Measurements from ENCODE around the gene ZNF541. TPM values are rescaled to one million over a fixed set of nuclear protein-coding genes. Genes with fewer than 3 reads are reported as not detected.
A peak's percentile ranks its signal among the peaks of the same experiment; 100 is the strongest.

Gene ZNF541
- total RNA-seq, 1 experiment from 2014 or later, result 0.07 TPM

DNA sequence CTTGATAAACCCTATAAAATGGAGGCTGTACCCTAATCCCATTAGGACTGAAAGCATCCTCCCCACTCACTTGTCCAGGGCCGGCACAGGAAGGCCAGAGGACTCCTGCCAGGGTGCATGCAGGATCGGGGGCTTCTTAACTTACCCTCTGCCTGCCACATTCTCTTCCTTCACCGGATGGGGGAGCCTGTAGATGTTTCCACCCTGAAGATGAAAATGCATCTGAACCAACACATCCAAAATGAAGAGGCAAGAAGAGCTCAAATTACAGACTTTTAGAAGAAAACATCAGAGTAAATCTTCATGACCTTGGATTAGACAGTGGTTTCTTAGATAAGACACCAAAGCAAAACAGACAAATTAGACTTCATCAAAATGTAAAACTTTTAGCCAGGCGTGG lies 32.2 kb downstream of the ZNF541 start:
- ATAC-seq (peak; percentile 71), DNase-seq (ENCODE audit: low spot score) (peak; percentile 36)
- Mint-ChIP-seq H3K27ac (no peak overlapping the region), H3K4me3 (no peak overlapping the region), H3K4me1 (peaks cover 4% of the 10 kb centered on the region), H3K9me3 (peaks cover 3% of the 10 kb centered on the region), H3K36me3 (no peaks in the 10 kb centered on the region), H3K27me3 (ENCODE audit: low read depth) (no peaks in the 10 kb centered on the region)
- POLR2A ChIA-PET, result no interaction called here
- no peak for TF ChIP-seq ATF1 (CRISPR knock-in tag; IDR thresholded peaks at IDR 0.05)
- TF ChIP-seq, protein P1, sequence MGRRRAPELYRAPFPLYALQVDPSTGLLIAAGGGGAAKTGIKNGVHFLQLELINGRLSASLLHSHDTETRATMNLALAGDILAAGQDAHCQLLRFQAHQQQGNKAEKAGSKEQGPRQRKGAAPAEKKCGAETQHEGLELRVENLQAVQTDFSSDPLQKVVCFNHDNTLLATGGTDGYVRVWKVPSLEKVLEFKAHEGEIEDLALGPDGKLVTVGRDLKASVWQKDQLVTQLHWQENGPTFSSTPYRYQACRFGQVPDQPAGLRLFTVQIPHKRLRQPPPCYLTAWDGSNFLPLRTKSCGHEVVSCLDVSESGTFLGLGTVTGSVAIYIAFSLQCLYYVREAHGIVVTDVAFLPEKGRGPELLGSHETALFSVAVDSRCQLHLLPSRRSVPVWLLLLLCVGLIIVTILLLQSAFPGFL (CRISPR knock-in tag; IDR thresholded peaks at IDR 0.05; ENCODE audit: borderline replicate concordance), result no peak
- TF ChIP-seq GRHL2 (CRISPR knock-in tag; IDR thresholded peaks at IDR 0.05; ENCODE audit: insufficient replicate concordance, severe bottlenecking), result no peak
- no peak for TF ChIP-seq SMAD4 (CRISPR knock-in tag; IDR thresholded peaks at IDR 0.05)
- CTCF ChIA-PET, result interaction anchor here (0.6 to 1.0 kb wide), 7 partner anchors 11 to 172 kb away, joined by 3 to 5 read pairs (median 3); partner anchors contain the start of gene KPTN

DNA sequence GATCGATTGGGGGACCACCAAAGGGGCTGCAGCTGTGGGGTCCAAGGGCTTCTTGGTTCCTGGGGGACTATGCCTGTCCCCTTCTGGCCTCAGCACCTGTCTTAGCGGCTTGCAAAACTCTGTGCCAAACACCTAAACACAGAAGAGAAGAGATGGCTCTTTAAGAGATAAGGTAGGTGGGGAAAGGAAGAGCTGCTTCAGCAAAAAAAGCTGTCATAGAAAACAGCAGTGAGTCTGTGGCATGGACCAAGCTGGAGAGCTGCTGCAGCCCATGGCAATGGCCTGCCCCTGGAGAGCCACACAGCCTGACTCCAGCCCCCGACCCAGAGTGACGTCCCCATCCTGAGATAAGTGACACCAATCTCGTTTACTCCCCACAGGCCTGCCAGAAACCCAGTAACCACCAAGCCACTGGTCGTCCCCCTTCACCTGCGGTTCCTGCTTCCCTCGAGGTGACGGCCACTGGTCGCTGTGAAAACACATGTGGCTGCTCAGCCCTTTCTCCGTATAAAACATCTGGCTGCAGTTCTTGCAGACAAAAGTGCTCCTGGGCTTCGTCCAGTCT lies 33.1 kb downstream of the ZNF541 start:
- Mint-ChIP-seq H3K4me1 (peaks cover 4% of the 10 kb centered on the region), H3K27me3 (ENCODE audit: low read depth) (peaks cover 2% of the 10 kb centered on the region; the same call in 1 of the 2 replicates), H3K36me3 (0 out of 2 replicates have a peak, but pooled peaks cover 7% of the 10 kb centered on the region), H3K9me3 (peaks cover 12% of the 10 kb centered on the region), H3K4me3 (no peak overlapping the region), H3K27ac (no peak overlapping the region)
- ChIA-PET POLR2A (no interaction called here), CTCF (interaction anchor here (0.7 kb wide), 1 partner anchor 103 kb away, joined by 3 read pairs; no protein-coding TSS in a partner anchor)
- no peak for ATAC-seq
- DNase-seq (ENCODE audit: low spot score), result no peak
- TF ChIP-seq, protein P2, sequence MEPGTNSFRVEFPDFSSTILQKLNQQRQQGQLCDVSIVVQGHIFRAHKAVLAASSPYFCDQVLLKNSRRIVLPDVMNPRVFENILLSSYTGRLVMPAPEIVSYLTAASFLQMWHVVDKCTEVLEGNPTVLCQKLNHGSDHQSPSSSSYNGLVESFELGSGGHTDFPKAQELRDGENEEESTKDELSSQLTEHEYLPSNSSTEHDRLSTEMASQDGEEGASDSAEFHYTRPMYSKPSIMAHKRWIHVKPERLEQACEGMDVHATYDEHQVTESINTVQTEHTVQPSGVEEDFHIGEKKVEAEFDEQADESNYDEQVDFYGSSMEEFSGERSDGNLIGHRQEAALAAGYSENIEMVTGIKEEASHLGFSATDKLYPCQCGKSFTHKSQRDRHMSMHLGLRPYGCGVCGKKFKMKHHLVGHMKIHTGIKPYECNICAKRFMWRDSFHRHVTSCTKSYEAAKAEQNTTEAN (CRISPR knock-in tag; IDR thresholded peaks at IDR 0.05), result no peak
- TF ChIP-seq, protein P3, sequence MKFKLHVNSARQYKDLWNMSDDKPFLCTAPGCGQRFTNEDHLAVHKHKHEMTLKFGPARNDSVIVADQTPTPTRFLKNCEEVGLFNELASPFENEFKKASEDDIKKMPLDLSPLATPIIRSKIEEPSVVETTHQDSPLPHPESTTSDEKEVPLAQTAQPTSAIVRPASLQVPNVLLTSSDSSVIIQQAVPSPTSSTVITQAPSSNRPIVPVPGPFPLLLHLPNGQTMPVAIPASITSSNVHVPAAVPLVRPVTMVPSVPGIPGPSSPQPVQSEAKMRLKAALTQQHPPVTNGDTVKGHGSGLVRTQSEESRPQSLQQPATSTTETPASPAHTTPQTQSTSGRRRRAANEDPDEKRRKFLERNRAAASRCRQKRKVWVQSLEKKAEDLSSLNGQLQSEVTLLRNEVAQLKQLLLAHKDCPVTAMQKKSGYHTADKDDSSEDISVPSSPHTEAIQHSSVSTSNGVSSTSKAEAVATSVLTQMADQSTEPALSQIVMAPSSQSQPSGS (CRISPR knock-in tag; IDR thresholded peaks at IDR 0.05; ENCODE audit: borderline replicate concordance, low read depth), result no peak
- TF ChIP-seq, protein P4, sequence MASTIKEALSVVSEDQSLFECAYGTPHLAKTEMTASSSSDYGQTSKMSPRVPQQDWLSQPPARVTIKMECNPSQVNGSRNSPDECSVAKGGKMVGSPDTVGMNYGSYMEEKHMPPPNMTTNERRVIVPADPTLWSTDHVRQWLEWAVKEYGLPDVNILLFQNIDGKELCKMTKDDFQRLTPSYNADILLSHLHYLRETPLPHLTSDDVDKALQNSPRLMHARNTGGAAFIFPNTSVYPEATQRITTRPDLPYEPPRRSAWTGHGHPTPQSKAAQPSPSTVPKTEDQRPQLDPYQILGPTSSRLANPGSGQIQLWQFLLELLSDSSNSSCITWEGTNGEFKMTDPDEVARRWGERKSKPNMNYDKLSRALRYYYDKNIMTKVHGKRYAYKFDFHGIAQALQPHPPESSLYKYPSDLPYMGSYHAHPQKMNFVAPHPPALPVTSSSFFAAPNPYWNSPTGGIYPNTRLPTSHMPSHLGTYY (CRISPR knock-in tag; IDR thresholded peaks at IDR 0.05), result no peak
- TF ChIP-seq, protein P5, sequence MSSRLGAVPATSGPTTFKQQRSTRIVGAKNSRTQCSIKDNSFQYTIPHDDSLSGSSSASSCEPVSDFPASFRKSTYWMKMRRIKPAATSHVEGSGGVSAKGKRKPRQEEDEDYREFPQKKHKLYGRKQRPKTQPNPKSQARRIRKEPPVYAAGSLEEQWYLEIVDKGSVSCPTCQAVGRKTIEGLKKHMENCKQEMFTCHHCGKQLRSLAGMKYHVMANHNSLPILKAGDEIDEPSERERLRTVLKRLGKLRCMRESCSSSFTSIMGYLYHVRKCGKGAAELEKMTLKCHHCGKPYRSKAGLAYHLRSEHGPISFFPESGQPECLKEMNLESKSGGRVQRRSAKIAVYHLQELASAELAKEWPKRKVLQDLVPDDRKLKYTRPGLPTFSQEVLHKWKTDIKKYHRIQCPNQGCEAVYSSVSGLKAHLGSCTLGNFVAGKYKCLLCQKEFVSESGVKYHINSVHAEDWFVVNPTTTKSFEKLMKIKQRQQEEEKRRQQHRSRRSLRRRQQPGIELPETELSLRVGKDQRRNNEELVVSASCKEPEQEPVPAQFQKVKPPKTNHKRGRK (CRISPR knock-in tag; IDR thresholded peaks at IDR 0.05; ENCODE audit: borderline replicate concordance), result no peak
- TF ChIP-seq, protein P6, sequence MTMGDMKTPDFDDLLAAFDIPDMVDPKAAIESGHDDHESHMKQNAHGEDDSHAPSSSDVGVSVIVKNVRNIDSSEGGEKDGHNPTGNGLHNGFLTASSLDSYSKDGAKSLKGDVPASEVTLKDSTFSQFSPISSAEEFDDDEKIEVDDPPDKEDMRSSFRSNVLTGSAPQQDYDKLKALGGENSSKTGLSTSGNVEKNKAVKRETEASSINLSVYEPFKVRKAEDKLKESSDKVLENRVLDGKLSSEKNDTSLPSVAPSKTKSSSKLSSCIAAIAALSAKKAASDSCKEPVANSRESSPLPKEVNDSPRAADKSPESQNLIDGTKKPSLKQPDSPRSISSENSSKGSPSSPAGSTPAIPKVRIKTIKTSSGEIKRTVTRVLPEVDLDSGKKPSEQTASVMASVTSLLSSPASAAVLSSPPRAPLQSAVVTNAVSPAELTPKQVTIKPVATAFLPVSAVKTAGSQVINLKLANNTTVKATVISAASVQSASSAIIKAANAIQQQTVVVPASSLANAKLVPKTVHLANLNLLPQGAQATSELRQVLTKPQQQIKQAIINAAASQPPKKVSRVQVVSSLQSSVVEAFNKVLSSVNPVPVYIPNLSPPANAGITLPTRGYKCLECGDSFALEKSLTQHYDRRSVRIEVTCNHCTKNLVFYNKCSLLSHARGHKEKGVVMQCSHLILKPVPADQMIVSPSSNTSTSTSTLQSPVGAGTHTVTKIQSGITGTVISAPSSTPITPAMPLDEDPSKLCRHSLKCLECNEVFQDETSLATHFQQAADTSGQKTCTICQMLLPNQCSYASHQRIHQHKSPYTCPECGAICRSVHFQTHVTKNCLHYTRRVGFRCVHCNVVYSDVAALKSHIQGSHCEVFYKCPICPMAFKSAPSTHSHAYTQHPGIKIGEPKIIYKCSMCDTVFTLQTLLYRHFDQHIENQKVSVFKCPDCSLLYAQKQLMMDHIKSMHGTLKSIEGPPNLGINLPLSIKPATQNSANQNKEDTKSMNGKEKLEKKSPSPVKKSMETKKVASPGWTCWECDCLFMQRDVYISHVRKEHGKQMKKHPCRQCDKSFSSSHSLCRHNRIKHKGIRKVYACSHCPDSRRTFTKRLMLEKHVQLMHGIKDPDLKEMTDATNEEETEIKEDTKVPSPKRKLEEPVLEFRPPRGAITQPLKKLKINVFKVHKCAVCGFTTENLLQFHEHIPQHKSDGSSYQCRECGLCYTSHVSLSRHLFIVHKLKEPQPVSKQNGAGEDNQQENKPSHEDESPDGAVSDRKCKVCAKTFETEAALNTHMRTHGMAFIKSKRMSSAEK (CRISPR knock-in tag; IDR thresholded peaks at IDR 0.05; ENCODE audit: borderline replicate concordance), result no peak
- TF ChIP-seq, protein P1 (CRISPR knock-in tag; IDR thresholded peaks at IDR 0.05; ENCODE audit: borderline replicate concordance), result no peak
- TF ChIP-seq NFYB (CRISPR knock-in tag; conservative IDR thresholded peaks at IDR 0.05; ENCODE audit: low read depth) (no peak), ZNF671 (CRISPR knock-in tag; IDR thresholded peaks at IDR 0.05) (no peak), ZBTB21 (CRISPR knock-in tag; IDR thresholded peaks at IDR 0.05; ENCODE audit: borderline replicate concordance) (no peak), ZNF396 (CRISPR knock-in tag; IDR thresholded peaks at IDR 0.05; ENCODE audit: borderline replicate concordance) (no peak), ELF4 (CRISPR knock-in tag; IDR thresholded peaks at IDR 0.05; ENCODE audit: low read depth) (no peak)
- TF ChIP-seq, protein P7, sequence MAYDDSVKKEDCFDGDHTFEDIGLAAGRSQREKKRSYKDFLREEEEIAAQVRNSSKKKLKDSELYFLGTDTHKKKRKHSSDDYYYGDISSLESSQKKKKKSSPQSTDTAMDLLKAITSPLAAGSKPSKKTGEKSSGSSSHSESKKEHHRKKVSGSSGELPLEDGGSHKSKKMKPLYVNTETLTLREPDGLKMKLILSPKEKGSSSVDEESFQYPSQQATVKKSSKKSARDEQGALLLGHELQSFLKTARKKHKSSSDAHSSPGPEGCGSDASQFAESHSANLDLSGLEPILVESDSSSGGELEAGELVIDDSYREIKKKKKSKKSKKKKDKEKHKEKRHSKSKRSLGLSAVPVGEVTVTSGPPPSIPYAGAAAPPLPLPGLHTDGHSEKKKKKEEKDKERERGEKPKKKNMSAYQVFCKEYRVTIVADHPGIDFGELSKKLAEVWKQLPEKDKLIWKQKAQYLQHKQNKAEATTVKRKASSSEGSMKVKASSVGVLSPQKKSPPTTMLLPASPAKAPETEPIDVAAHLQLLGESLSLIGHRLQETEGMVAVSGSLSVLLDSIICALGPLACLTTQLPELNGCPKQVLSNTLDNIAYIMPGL (CRISPR knock-in tag; IDR thresholded peaks at IDR 0.05), result no peak
